NCI-H748 (cell line): ENCODE measurements around the gene TNS1.
"Not testable (repeated sequence)": the region's sequence is repeated elsewhere in the genome, so short reads cannot be mapped to it uniquely, and the experiment has no call there.

Experiments used
- DNase-seq: peaks from one replicate; lab custom pipeline; 2025; ENCODE audit not compliant: unreplicated experiment; lab: John Stamatoyannopoulos, UW

Gene TNS1

DNA sequence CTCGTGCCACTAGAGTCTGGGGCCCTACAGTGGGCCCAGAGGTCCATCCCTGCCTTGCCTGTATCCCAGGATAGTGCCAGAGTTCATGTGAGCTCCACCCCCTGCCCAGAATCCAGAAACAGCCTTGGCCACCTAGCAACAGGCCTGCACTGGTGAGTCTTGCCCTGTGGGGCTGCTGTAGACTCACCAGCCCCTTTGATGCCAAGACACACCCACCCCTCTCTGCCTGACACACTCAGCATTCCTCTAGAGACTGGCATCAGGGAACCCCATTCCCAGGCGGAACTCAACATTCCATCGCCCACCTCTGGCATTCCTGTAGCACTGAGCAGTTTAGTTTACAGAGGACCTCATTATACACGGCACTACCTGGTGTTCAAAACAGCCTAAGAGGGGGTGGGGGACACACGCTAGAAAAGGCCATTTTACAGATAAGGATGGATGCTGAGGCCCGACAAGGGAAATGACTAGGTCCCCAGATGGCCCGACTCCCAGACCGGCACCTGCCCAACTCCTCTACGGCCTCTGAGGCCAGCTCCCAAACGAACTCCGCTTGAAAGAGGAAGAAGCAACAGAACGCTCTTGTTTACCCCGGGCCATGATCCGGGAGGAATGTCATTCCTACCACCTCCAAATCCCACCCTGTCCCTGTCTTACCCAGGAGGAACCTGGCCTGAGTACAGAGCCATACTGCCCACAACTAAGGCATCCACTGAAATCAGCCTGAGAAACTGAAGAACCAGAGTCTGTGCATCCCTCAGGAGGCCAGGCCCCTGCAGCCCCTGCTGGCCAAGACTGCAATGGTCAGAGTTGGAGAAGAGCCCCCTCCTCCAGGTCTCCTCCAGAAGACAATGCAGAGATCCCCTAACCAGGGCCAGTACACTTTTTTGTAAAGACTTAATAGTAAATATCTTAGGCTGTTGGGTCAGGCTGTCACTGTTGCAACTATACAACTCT is 180.2 kb downstream of the TNS1 start:
- DNase-seq: no peak

DNA sequence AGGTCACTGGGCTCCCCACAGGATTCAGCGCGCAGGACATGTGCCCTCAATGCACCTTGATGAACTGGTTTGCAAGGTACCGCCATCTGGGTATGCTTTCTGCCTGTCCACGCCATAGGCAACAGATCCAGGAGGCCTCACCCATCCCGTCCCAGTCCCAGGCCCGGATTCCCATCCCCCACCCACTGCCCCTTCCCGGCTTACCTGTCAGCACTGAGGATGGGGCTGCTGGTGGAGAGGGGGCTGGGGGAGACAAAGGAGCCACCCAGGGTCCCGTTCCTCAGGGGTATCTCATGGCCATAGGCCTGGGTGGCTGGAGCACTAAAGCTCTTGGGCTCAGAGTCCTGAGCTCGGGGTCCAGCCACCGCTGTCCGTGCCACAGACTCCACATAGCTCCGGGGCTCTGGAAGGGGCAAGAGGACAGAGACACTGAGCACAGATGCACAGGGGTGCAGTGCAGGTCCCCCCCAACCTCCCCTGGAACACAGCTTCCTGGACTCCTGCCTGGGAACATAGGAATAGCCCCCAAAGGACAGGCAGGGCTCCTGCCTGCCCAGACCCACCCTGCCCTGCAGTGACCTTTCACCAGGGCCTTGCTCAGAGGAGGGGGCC is 181.2 kb downstream of the TNS1 start:
- no peak for DNase-seq

DNA sequence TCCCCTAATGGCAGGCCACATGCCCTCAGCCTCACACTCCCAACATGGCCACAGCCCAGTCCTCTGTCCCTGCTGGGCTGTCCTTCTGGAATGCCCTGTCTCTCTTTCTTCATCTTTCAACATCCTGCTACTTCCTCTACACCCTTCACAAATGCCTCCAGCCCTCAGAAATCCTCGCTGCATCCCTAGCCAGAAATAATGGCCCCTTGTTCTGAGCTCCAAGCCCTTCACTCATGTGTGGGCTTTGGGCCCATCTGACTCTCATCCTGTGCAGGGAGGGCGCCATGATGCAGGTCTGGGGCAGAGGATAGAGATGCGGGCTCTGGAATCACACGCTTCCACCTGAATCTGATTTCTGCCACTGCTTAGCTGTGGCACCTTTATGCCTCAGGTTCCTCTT is 181.9 kb downstream of the TNS1 start:
- no peak for DNase-seq

DNA sequence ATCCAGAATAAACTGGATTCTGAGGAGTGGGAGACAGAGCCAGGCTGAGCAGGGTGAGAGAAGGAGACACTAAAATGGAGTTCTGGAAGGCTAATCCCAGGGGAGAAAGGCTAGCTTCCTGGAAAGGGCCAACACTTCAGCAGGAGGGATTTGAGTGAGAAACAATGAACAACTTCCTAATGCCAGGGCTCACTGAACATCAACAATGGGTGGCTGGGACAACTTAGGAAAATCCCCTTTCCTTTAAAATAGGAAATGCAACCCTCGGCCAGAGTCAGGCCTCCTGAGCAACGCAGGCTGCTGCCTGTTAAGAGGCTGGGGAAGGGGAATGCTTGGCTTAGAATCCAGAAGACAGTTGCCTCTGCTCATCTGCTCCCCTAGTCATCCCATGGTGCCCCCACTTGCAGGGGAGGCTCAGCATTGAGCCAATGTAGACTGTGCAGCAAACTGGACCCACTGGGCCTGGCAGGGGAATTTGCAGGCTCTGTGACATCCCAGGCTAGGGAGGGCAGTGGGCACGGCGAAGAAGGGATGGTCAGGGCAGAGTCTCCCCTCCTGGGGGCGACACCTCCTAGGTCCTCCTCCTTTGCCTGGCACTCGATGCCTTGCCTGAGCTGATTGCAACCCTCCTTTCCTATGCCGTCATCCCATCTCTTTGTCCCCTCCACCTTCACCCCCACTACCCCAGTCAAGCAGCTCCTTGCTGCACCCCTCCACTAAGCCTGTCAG is 182.5 kb downstream of the TNS1 start:
- no peak for DNase-seq

DNA sequence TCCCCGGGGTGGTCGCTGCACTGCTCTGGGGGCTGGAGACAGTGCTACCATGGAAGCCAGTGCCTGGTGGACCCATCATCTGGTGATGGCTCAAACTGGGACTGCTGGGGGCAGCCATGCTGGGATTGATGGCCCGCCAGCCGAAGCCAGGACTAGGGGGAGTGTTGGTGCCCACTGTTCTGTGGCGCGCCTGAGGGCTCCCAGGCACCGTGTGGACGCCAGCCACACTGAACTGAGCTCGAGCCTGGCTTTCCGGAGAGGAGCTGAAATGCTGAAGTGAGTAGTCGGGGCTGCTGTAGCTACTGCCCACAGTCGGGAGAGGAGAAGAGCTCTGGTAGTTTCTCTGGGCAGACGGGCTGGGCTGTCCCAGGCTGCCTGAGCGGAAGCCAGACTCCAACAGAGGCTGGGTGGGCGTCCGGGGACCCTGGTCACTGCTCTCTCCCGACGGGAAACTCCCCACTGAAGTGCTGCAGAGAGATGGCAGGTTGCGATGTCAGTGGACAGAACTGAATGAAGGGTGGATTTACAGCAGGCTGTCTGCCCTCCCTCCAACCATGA is 184.4 kb downstream of the TNS1 start:
- DNase-seq: no peak

DNA sequence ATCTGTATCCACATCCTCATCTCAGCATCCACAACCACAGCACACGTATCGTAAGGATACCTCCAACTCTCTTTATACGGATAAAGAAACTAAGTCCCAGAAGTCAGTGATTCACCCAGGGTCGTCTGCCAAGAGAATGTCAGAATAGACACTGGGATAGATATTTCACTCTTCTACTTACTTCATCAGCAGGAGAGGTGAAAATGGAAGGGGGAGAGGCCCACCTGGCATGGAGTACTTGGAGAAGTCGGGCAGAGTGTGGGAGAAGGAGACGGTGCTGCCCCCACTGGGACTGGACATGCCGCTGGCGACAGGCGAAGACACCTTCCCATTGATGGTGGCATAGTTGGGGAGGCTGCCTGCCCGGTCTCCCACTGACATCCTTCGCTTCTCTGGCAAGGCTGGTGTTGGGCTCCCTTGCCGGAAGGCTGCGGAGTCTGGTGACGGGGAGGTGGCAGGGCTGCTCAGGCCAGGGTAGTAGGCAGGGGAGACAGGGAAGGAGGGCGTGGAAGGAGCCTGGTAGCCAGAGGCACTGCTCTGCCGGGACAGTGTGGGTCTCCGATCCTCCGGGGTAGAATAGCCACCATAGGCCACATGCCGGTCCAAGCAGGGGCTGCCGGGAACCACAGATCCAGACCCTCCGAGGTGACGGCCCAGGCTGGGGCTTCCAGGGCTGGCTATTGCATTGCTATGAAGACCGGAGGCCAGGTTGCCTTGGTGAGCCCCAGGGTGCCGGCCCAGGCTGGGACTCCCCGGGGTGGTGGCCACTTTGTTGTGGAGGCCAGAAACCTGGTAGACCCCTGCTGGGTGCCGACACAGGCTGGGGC is 185.1 kb downstream of the TNS1 start:
- DNase-seq: no peak

DNA sequence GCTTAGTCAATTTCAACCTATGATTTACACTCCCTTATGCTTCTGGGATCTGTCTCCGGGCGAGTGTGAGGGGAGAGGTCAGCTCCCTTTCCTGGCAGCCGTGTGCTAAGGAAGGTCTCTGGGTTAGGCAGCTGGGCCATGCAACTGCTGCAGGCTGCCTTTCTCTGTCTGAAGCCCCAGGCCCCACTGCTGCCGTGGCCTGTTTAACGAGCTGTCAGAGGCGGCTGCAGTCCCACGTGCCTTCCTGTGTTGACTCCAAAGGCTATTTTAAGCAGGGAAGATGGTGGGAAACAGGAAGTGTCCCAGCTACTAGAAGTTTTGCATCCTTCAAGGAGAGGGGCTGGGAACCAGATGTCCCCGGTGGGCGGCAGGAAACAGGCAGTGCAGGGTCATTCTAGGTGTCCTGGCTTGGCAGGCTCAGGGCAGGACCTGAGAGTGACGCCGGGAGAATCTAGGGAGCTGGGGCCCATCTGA is 186.4 kb downstream of the TNS1 start:
- DNase-seq: no peak

DNA sequence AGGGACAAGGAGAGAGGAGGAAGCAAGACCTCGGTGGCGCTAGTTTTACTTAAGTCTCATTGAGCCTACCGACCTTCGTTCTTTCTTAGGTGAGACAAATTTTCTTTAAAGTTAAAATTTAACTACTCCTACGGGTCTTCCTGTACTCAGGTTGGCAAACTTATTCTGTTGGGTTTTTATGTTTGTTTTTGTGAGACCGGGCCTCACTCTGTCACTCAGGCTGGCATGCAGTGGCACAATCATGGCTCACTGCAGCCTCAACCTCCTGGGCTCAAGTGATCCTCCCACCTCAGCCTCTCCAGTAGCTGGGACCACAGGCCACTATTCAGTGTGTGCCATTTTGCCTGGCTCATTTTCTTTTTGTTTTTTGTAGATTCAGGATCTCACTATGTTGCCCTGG is 189.0 kb downstream of the TNS1 start:
- no peak for DNase-seq

DNA sequence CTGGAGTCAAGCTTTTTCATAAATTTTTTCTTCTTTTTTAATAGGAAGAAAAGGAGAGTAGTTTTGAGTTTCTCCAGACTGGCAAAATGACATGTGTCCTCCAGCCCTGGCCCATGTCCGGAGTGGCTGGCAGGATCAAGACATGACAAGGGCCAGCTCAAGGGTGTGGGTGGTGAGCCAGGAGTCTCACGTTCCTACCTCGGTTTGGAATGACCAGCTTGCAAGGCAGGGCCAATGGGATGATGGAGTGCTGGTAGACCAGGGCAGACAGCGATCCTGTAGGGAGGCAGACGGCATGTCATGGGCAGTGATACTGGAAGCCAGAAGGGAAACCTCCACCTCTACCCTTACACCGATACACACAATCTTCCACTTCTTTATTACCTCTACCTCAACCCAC is 190.6 kb downstream of the TNS1 start:
- no peak for DNase-seq

DNA sequence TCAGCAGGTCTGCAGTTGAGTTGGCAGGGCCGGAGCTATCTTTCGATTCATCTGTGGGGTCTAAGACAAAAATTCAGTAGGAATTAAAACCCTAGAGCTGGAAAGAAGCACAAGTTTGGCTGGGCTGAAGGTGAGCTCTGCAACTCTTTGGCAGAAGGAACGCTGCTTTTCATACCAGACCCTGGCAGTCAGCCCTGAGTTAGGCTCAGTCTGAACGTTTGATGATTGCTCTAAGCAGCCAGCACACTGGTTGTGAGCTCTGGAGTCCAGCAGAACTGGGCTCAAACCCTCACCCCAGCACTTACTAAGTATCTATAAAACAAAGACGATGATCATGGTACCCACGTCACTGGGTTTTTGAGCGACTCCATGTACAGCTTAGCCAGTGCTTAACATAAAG is 192.5 kb downstream of the TNS1 start:
- DNase-seq: no peak

DNA sequence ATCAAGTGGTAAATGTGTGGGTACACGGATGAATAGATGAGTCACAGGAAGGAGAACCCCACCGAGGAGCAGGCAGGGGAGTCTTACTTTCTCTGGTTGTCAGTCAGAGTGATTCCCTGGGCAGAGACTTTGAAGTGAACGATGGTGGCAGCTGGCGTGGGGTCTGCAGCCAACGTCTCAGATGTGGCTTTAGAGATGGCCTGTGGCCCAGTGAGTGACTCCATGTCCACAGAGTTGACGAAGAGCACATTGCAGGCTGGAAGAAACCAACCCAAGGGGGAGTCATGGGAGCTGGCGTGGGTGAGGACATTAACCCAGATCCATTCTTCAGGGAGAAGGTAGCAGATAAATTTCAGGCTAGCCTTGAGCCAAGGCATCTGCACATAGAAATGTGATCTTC is 193.1 kb downstream of the TNS1 start:
- DNase-seq: no peak

DNA sequence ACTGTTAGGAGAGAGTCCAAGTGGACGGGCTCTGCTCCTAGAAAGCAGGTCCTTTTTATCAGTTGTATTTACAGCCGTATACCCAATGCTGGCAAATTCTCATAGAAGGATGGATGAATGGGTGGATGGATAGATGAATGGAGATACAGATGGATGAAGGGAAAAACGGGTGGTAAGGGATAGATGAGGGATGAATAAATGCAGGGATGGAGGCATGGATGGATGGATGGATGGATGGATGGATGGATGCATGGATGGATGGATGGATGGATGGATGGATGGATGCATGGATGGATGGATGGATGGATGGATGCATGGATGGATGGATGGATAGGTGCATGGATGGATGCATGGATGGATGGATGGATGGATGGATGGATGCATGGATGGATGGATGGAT is 193.8 kb downstream of the TNS1 start:
- DNase-seq: not testable (repeated sequence)

DNA sequence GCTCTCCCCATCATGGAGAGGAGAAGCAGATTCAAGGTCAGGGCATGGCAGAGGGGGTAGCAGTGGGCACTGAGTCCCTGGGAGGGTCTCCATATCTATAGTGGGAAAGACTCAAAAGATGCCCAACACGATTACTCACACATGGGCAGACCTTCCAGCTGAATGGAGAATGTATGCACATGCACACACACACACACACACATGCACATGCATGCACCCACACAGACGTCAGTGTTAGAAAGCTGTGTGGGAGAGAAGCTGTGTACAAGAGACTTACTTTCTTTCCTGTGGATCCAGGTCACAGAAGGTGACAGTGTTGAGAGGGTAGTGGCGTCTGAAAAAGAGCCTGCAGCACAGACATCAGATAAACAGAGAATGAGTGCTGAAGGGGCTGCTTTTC is 194.5 kb downstream of the TNS1 start:
- no peak for DNase-seq

DNA sequence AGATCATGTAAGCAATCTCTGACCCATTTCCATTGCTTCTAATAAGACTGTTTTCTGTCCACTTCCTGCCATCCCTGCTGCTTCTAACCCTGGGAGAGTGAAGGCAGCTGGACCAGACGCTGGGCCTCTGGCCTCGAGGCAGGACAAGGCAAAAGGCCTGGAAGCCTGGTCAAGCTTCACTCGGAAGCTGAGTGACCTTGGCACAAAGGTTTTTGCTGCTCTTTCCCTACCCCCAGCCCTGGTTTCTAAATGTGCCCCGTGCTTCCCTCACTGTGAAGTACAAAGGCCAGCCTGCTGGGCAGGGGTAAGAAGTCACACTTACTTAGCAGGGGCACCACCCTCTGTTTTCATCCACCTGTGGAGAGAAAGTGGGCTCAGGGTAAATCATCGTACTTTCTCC is 195.0 kb downstream of the TNS1 start:
- DNase-seq: no peak

DNA sequence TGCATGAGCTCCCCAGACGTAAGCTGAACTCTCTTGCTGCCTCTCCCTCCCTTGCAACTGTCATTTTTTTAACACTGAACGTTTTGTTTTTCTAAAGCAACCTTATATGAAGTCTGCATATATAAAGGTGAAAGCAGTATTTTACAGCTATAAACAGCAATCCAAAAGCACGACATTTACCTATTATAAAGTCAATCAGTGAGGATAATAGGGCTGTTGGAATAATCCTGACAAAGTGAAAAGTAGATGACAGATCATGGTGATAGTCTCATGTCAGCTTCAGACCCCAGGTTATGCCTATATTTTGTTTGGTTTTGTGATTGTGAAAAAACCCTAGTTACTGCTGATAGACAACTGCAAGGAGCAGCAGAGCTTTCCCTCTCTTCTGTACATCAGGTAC is 195.8 kb downstream of the TNS1 start:
- DNase-seq: no peak

DNA sequence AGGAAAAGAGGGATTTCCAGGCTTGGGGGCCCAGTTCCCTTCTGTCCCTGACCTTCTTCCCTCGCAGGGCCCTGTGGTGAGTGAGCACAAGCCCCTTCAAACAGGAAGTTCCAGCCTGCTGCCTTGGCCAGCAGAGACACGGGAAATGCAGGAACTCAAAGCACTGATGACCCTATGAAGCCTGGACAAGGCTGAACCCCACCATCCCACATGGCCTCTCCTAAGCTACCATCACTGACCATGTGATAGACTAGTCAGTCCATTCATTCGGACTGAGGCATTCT is 196.4 kb downstream of the TNS1 start:
- DNase-seq: no peak

DNA sequence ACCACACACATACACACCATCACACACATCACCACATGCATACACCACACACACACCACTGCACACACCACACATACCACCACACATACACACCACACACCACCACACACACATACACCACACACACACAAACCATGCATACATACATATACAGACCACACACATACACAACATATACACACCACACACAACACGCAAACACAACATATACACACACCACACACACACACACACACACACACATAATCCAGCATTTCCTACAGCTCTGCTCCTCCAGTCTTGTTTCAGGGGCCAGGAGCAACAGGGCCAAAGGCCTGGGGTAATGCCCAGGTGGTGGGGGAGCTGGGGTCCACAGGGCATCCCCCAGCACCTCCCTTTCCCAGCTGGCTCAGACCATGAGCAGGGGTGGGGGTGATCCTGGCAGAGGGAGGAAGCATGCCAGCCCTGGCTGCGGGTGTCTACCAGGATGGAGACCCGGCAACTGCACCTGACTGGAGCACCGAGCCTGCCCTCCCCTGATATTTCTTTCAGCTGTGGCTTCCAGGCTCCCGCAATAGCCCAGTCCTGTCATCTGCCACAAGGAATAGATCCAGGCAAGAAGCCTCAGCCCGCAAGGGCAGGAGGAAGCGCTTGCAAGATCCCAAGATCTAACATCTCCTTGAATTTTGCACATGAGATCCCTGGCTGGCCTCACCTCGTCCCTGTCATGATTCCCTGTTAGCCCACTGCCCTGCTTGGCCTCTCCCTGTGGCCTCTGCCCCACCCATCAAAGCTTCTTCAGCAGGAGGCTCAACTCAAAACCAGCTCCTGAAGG is 196.9 kb downstream of the TNS1 start:
- DNase-seq: no peak

DNA sequence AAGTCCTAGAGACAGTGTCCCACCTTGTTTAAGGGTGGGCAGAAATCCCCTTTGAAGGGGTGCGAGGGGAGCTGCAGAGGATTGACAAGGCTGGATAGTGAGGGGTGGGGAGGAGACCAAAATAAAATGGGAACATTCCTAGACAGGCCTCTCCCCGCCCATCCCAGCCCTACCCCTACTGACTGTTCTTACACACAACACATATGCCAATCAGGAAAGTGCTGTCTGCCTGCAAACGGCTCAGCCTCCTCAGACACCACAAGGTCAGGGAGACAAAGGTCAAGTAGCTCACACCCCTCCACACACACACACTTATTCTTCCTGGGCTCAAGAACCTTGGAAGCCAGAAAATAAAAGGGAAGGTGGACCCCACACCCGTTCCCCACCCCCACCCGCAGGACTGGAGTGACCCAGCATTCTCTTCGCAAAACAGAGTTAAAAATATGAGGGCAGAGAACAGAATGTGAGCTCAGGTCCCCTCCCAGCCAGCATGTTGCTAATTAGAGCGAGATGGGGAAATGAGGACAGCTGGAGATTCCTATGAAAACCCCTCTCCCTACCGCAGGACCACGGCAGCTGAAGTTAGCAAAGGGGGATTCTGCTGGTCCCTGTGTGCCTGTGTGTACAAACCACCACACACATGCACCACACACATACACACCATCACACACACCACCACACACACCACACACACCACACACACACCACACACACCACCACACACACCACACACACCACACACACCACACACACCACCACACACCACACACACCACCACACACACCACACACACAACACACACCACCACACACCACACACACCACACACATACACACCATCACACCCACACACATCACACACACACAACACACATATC is 197.8 kb downstream of the TNS1 start:
- DNase-seq: no peak

DNA sequence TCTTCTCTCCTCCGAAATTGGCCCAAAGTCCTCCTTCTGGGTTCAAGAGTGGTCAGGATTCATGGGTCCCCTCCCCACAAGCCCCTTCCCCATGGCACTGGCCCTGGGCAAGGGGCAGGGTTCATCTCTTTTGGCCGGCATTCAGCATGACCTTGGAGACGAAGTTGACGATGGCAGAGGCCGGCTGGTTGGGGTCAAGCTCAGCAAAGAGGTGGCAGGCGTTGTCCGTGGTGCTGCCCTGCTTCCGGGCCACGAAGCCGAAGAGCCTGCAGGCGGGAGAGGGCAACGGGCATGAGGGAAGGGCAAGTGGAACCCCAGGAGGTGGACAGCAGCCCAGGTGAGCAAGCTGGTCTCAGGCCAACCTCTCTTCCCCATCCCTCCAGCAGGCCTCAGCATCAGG is 198.5 kb downstream of the TNS1 start:
- DNase-seq: no peak
